PFSK-1 (cell line): ENCODE measurements around the gene ZHX3.

Experiments
- FOXP2 ChIP-seq: optimal IDR thresholded peaks from 2 replicates; pipeline ENCODE3; 2011; ENCODE audit warnings: borderline replicate concordance, control low read depth, inconsistent platforms; ENCODE audit not compliant: insufficient read depth; ENCODE audit errors: extremely low read length, extremely low read depth
- POLR2AphosphoS5 ChIP-seq: IDR thresholded peaks from 2 replicates; pipeline ENCODE4 v1.6.1; 2012; ENCODE audit warnings: low read depth, mild to moderate bottlenecking, control low read depth, low read length, moderate library complexity
- REST ChIP-seq, 2 experiments: IDR thresholded peaks; 2 replicates each; pipeline versions ENCODE4 v1.6.1 to v1.8.0; 2011 to 2012; ENCODE audit warnings: low read depth in 2 of 2, low read length in 2 of 2, control low read depth in 1 of 2, inconsistent platforms in 1 of 2, mild to moderate bottlenecking in 1 of 2, moderate library complexity in 1 of 2; ENCODE audit not compliant: insufficient read depth in 1 of 2
- SIN3A ChIP-seq: IDR thresholded peaks from 2 replicates; pipeline ENCODE4 v1.6.1; 2012; ENCODE audit warnings: mild to moderate bottlenecking, low read length, moderate library complexity, borderline replicate concordance; ENCODE audit not compliant: insufficient read depth
- TAF1 ChIP-seq: IDR thresholded peaks from 2 replicates; pipeline ENCODE4 v1.6.1; 2012; ENCODE audit warnings: low read length, control low read depth, borderline replicate concordance; ENCODE audit not compliant: insufficient read depth

Gene ZHX3

GRCh38 chr20:41344938-41345728, 27.6 kb upstream of the ZHX3 start:
- TF ChIP-seq FOXP2 (no peak), SIN3A (no peak), POLR2AphosphoS5 (no peak), TAF1 (no peak), REST (IDR thresholded peaks at IDR 0.05; ENCODE audit: insufficient read depth in 1 of 2, low read depth in 2 of 2, low read length in 2 of 2) (no peak)

- no peak for TF ChIP-seq SIN3A
- TF ChIP-seq POLR2AphosphoS5 = no peak
- TF ChIP-seq REST (IDR thresholded peaks at IDR 0.05; ENCODE audit: insufficient read depth in 1 of 2, low read depth in 2 of 2, low read length in 2 of 2) = no peak
- no peak for TF ChIP-seq FOXP2
- TF ChIP-seq TAF1 = no peak
These were observed 26.9 kb upstream of the ZHX3 start for GRCh38 chr20:41344477-41344876.

GRCh38 chr20:41342474-41343464, 25.2 kb upstream of the ZHX3 start:
- TF ChIP-seq POLR2AphosphoS5 = no peak
- TF ChIP-seq REST (IDR thresholded peaks at IDR 0.05; ENCODE audit: insufficient read depth in 1 of 2, low read depth in 2 of 2, low read length in 2 of 2) = no peak
- TF ChIP-seq FOXP2 = no peak
- no peak for TF ChIP-seq SIN3A
- no peak for TF ChIP-seq TAF1

- TF ChIP-seq TAF1 (no peak), SIN3A (peak; percentile 9; the same call in 1 of the 2 replicates), FOXP2 (peak; percentile 28), POLR2AphosphoS5 (peak; percentile 51; the same call in 1 of the 2 replicates), REST (IDR thresholded peaks at IDR 0.05; ENCODE audit: insufficient read depth in 1 of 2, low read depth in 2 of 2, low read length in 2 of 2) (no peak)
These were observed 23.0 kb upstream of the ZHX3 start, which contains the start of gene LPIN3 for GRCh38 chr20:41340327-41341055. Gene LPIN3 (plus strand): TSS chr20:41340821. CDS start chr20:41345804, 4,983 bp downstream.
